ENCODE results near the gene TTLL3.
A peak's percentile ranks its signal among the peaks of the same experiment; 100 is the strongest.
"Not testable (repeated sequence)": the region's sequence is repeated elsewhere in the genome, so short reads cannot be mapped to it uniquely, and the experiment has no call there.

TTLL3 gene, protein sequence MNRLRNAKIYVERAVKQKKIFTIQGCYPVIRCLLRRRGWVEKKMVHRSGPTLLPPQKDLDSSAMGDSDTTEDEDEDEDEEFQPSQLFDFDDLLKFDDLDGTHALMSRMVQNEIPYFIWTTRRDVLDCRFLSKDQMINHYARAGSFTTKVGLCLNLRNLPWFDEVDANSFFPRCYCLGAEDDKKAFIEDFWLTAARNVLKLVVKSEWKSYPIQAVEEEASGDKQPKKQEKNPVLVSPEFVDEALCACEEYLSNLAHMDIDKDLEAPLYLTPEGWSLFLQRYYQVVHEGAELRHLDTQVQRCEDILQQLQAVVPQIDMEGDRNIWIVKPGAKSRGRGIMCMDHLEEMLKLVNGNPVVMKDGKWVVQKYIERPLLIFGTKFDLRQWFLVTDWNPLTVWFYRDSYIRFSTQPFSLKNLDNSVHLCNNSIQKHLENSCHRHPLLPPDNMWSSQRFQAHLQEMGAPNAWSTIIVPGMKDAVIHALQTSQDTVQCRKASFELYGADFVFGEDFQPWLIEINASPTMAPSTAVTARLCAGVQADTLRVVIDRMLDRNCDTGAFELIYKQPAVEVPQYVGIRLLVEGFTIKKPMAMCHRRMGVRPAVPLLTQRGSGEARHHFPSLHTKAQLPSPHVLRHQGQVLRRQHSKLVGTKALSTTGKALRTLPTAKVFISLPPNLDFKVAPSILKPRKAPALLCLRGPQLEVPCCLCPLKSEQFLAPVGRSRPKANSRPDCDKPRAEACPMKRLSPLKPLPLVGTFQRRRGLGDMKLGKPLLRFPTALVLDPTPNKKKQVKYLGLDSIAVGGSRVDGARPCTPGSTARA

DNA sequence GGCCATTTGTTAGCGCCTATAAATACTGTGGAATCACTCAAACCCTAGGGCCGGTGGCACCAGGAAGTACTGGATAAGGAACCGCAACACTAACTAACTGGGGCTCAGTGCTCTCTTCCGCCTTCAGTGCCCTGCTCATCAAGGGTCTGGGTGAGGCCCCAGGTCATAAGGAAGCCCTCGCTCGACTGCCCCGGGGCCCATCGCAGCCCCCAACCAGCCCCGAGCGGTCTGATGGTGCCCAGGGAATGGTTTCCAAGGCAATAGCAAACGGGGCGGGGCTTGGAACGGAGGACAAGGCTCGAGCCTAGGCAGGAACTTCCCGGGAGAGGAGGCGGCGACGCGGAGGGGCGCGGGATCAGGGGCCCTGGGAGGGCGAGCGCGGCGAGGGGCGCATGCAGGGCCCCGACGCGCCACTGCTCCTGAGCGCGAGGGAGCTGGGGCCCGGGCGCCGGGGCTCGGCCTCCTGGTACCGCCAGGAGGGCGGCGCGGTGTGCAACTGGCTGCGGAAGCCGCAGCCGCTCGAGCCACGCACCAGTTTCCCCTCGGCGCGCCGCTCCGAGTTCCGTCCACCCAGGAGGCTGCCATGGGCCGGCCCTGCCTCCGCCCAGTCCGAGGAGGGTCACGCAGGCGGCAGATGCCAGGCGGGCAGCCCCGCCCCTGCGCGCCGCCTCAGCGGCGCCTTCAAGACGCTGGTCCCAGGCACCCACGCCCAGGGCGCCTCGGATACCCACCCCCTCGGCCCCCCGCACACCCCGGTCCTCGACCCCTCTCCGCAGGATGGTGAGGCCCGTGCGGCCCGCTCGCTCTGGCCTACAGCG is at the start of gene TTLL3:
Gene TTLL3, plus strand, starts transcription at position 648 of the 818 bp plus-strand sequence. CDS start 400 bp downstream, outside the sequence.
- peak; percentile 39 for DNase-seq (ENCODE audit: low spot score)

DNA sequence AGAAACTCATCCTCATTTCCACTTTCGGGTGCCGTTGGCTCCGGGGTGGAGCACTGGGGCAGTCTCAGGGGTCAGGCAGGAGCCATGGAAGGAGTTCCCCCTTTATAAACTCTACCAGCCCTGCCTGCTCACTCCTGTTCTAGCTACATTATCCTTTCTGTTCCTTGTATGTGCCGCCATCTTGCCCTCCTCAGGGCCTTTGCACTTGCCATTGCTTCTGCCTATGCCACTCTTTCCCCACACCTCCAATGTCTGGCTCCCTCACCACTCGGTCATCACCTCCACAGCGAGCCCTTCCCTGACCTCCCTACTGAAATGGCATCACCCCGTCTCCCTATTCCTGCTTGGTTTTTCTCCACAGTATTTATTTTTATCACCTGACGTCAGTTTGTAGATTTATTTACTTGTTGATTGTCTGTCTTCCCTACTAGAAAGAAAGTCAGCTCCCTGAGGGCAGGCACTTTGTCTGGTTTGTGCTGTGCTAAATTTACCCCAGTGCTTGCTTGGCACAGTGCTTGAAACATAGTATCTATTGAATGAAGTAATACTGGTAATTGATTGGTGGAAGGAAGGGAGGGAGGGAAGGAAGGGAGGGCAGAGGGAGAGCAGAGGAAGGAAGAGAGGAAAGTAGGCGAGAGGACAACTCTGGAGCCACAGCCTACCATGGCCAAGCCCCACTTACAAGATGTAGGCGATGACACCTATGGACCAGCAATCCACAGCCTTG is 49.1 kb upstream of the TTLL3 start:
- DNase-seq (ENCODE audit: low spot score), result no peak

DNA sequence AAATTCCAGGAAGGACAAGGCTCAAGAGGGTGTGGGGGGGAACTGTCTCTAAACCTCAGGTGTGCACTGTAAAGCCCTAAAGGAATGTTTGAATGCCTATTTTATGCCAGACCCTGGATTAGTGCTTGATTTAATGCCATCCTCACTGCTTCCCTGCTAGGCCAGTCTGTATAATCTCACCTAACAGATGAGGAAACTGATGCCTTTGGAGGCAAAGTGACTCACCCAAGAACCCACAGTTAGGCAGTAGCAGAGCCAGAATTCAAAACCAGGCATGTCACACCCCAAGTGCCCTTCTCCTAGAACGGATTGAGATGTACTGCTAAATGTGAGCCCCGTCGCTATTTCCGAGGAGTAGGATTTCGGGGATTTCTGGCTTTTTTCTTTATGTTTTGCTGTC is 48.1 kb upstream of the TTLL3 start:
- no peak for DNase-seq (ENCODE audit: low spot score)

DNA sequence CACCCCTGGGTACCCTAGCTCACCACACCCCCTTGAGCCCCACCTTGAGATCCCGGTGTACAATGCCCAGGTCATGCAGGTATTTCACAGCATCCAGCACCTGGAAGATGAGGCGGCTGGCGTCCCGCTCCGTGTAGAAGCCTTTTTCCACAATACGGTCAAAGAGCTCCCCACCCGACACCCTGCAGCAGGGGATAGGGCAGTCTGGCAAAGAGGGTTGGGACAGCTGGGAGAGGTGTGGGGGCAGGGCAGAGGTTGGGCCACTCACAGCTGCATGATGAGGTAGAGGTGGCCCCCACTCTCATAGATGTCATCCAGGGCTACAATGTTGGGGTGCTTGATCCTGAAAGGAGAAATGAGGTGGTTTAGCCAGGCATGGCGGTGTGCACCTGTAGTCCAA is 47.2 kb upstream of the TTLL3 start:
- DNase-seq (ENCODE audit: low spot score), result no peak

DNA sequence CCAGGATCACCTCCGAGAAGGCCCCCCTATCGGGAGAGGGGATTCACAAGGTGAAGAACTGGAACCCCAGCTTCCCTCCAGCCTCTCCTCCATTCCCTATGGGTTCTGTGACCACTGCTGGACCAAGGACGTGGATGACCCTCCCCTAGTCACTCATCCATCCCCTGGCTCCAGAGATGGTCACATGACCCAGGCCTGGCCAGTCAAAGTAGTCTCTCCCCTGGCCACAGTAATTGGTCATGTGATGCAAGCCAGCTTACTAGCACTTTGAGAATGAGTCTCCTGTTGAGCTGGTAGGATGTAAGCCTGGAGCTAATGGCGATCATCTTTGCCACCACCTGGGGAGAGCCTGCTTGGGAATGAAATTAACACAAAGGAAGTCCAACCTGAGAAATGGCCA is 44.2 kb upstream of the TTLL3 start:
- DNase-seq (ENCODE audit: low spot score), result no peak

DNA sequence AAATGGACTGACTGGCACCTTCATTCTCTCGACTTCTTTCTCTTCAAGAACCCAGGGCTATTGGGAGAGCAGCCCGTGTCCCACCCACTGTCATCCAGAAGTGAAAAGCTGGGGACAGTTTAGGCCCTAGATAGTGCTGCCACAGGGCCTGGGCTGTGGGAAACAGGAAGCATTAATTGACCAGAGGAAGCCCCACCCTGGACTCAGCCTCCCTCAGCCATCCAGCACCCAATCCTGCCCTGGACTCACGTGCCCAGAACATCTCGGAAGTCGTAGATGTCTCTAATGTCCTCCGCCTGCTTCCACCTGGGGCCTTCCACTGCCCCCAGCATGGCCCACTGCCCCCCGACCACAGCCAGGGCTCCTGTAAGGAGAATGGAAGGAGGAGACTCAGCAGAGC is 42.6 kb upstream of the TTLL3 start:
- DNase-seq (ENCODE audit: low spot score), result no peak

DNA sequence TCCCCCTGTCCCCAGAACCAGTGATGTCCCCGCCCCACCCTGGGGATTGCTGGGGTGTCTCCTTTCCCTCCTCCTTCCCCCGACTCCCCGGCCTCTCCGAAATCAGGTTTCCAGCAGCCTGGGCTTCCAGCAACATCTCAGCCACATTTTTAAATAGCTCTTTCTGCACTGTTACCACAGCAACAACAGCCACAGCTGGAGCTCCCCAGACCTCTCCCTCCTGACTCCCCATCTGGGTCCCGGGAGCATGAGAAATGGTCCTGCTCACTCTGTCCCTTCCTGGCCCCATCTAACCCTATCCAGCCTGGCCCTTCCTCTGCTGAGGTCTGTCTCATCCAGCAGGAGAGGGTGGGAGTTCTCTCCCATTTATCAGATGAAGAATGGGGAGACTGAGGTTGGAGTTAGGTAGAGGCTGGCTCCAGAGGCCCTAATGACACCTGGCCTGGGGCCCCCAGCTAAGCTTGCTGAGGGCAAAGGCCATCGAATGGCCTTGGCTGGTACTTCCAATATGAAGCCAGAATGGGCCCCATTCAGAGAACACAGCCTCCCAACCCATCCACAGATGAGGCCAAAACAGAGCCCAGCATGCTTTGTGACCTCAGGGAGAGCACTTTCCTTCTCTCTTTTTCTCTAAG is 41.8 kb upstream of the TTLL3 start:
- DNase-seq (ENCODE audit: low spot score), result no peak

DNA sequence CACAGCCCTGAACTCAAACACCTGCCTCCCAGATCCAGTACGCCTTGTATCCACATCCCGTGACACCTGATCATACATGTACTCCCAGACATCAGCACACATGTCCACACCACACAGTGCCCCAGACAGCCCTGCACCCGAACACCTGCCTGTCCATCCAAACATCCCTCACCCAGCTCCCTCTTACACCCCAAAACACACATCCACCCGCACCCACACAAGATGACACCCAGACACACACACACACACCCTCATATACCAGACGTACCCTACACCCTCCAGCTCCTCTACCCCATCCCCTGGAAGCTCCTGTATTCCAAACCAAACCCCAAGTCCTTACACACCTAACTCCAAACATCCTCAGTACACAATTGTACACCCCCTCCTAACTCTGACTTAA is 41.0 kb upstream of the TTLL3 start:
- DNase-seq (ENCODE audit: low spot score), result no peak

DNA sequence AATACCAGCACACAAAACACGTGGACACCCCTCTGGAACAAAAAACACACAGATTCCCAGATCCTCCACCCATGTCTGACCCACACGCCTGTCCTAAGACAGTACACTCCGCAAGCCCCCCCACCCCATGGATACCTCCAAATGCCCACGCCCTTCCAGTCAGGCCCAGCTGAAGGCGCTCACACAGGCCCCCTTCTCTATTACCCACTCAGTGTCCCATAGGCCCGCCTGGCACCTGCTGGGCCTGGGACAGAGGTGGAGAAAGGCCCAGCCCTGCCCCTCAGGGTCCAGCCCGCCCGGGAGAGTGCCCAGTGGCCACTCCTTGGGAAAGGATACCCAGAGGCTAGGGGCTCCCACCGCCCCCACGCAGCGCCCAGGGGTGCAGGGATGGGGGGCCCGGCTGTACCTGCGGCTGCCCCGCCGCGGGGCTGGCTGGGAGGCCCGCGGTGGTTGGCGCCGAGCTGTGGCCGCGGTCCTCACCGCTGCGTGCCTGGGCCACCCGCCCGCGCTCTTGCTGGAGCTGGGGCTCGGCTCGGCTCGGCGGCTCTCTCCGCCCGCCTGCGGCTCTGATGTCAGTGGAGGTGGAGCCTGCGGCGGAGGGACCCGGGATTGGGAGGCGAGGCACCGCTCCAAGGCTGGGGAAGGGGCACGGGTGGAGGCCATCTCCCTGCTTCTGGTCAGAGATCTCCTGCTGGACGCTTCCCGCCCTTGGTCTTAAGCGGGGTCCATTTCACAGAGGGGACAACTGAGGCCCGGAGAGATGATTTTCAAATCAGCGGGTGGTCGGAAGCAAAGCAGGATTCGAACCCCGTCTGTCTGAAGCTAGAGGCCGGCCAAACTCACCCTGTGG is 40.4 kb upstream of the TTLL3 start, which contains the start of gene CAMK1:
Gene CAMK1, minus strand, starts transcription at position 522 of the 850 bp plus-strand sequence. CDS start 2,198 bp downstream, outside the sequence.
- peak; percentile 48 for DNase-seq (ENCODE audit: low spot score)

DNA sequence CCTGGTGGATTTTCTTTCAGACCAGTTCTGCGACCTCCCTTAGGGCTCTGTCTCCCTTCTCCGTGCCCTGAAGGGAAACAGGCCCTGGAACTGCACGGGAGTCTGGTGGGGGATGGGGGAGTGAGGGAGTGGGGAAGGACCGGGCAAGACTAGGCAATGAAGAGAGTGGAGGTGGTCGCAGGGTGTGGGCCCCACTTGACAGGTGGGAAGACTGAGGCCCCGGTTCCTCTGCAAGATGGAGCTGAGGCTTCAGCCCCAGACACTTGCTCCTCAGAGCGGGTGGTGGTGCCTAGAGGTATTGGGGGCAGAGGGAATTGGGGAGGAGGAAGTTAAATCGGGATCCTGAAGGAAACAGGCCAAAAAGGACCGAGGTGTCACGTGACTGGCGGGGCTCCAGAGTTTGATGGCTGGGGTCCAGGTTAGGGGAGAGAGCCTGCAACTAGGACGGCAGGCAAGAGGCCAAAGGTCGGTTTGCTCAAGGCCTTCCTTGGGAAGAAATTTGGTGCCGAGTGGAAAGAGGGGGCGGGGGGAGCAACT is 39.7 kb upstream of the TTLL3 start:
- DNase-seq (ENCODE audit: low spot score), result no peak

DNA sequence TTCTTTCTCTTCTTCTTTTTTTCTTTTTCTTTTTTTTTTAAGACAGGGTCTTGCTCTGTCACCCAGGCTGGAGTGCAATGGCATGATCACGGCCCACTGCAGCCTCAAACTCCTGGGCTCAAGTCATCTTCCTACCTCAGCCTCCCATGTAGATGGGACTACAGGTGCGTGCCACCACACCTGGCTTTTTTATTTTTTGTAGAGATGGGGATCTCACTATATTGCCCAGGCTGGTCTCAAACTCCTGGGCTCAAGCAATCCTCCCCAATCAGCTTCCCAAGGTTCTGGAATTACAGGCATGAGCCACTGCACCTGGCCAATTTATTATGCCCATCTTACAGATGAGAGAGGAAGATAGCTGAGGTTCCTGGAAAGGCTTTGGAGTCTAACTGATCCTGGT is 39.1 kb upstream of the TTLL3 start:
- not testable (repeated sequence) for DNase-seq (ENCODE audit: low spot score)

DNA sequence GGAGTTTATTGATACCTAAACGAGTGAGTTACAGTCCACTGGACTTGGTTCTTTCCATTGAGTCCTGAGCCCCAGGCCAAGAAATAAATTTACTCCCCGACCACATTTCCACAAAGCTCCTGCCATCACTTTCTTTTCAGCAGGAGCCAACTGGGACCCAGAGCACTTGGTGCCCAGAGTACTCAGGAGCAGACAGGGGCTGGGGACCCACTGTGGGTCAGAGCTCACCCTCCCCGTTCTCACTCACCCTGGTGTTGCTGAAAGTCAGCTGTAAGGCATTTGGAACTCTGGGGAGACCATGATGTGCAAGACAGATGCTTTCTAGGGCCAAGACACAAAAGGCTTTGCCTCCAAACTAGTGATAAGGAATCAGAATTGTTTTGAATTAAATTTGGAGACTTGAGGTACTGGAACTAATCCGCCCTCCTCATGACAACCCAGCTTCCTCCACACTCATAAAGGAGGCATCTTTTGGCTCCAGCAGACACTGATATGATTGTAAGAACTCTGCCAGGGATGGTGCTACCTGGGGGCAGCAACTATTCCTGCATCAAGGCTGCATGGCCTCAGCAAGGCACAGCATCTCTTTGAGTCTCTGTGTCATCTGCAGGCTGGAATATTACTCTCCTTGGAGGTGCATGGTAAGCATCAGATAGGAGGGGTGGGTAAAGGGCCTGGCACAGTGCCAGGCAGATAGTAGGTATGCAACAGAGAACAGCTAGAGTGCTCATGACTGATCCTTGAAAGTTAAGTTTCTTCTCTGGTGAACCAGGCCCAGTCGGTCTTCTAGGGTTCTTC is 33.0 kb upstream of the TTLL3 start:
- no peak for DNase-seq (ENCODE audit: low spot score)

DNA sequence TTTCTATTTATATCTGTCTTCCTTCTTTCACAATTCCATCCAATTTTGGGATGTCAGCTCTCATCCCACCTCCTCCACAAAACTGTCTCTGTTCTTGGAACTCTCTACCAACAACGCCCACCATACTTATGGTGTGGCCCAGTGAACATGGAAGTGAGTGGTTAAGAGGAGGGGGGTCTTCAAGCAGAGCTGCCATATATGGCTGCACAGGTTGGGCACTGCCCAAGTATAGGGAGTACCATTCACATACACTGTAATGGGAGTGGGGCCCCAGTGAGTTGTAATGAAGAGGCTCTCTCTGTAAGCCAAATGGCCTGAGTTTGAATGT is 32.4 kb upstream of the TTLL3 start:
- no peak for DNase-seq (ENCODE audit: low spot score)

DNA sequence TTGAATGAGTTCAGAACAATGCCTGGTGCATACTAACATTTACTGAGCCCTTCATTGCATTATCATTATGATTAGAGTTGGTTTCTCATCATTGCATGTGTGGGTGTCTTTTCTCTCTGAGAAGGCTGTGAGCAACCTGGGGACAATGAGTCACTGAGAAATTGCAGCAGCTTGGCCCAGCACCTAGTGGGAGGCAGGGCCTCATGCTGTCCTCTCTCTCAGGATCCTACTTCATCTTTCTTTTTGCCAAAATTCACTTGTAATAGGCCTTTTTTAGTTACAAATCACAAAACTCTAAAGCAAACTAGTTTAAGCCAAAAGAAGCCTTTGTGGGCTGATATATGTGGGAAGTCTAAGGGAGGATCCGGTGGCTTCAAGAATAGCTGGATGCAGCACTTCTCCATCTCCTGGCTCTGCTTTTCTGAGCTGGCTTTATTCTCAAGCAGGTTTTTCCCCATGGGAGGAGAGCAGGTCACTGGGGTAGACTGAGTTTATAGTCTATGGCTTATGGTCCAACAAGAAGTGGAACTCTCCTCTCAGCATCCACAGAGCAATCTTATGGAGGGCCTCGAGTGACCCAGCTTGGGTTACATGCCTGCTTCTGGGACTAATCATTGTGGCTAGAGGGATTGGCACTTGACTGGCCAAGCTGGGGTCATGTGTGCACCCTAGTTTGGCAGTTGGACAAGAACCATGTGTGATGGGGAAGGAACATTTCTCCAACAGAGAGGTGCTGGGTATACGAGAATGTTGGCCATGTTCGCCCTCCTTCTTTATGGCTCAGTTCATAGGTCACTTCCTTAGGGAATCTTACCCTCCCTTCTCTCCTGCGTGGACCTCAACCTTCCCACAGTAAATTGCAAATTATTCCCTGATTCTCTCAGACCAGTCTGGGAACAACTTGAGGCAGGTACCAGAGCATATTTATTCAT is 31.7 kb upstream of the TTLL3 start:
- no peak for DNase-seq (ENCODE audit: low spot score)

DNA sequence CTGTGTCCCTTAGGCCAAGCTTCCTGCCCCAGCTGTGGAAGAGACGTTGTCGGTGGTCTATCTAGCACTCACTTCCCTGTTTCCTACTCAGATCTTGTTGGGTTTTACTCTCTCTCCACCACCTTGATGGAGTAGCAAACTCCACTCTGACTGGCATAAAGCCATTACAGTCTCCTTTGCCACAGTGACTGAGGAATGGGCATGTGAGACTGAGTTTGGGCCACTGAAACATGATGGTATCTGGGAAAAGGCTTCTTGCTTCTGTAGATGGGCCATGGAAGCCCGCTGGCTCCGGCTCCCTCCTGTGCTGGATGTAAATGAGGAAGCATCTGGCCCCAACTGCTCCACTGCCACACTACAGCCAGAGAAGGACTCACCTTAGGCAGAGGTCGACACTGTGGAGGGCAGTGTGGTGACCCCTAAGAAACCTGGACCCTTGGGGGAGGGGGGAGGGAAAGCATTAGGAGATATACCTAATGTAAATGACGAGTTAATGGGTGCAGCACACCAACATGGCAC is 30.9 kb upstream of the TTLL3 start:
- DNase-seq (ENCODE audit: low spot score), result no peak

DNA sequence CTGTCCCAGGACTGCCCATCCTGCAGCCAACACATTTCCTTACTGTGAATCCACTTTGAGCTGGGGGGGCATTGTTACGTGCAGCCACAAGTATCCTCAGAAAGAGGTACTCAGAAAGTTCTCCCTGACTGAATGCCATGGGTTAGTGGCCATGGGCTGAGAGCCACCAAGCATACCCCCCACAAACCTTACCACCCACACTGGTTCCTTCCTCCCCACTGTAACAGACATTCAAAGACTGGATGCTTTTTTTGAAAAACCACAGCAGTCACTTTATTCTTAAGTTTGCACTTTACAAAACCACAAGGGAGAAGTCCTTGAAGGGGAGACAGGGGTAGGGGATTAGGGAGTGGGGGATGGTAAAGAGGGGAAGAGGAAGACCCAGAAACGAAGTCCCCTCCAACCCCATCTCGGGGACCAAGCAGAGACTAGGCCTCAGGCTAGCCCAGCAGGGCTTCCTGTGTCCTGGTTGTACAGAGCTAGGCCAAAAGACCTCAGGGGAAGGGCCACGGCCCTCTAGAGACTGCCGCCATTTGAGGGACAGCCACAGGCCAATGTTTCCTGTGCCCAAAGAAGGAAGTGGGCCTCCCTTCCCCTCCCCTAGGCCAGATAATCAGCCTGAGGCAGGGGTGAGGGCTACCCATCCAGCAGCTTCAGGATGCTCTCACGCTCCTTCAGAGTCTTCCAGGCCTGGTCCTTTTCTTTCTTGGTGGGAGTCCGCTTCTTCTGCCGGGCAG is 30.2 kb upstream of the TTLL3 start:
- peak; percentile 25 for DNase-seq (ENCODE audit: low spot score)

DNA sequence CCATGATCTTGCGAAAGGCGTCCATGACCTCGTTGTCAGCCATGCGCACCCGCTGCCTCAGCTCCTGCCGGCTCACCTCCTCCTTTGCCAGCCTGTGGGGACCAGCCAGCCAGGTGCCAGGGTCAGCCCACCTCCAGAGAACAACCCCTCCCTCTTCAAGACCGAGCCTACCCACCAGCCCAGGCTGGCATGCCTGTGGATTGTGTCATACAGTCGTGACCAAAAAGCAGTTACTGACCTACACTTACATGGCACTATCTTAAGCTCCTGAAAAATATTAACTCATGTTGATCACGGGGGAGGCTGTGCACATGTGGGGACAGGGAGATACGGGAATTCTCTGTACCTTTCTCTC is 29.6 kb upstream of the TTLL3 start:
- DNase-seq (ENCODE audit: low spot score), result no peak

Measured in CD4-positive, alpha-beta T cell treated with Interleukin-2 at 100 ng/mL for 4 hours (primary cell).